Parathyroid adenoma (tissue), 2 donors: Measurements from ENCODE around the gene ATF7.

Experiments used
- H2AFZ ChIP-seq: fragments of 300-600 bp; sonication (generic); one replicate; pipeline ENCODE4 v1.7.0; 2017; ENCODE audit warnings: antibody characterized with exemption, mild to moderate bottlenecking
- H3K27ac ChIP-seq: fragments of 300-600 bp; sonication (generic); one replicate; pipeline ENCODE4 v1.7.0; 2017
- H3K27me3 ChIP-seq: fragments of 300-600 bp; sonication (generic); one replicate; pipeline ENCODE4 v1.7.0; 2017; ENCODE audit warnings: low read length; ENCODE audit not compliant: control insufficient read depth, insufficient read depth
- H3K36me3 ChIP-seq: fragments of 300-600 bp; sonication (generic); one replicate; pipeline ENCODE4 v1.7.0; 2017; ENCODE audit warnings: low read length; ENCODE audit not compliant: control insufficient read depth, insufficient read depth
- H3K4me1 ChIP-seq: fragments of 300-600 bp; sonication (generic); one replicate; pipeline ENCODE4 v1.7.0; 2017; ENCODE audit warnings: control low read depth
- H3K4me2 ChIP-seq: fragments of 300-600 bp; sonication (generic); one replicate; pipeline ENCODE4 v1.7.0; 2017; ENCODE audit warnings: low read length
- H3K4me3 ChIP-seq: fragments of 300-600 bp; sonication (generic); one replicate; pipeline ENCODE4 v1.7.0; 2017; ENCODE audit warnings: low read depth, low read length
- H3K79me2 ChIP-seq: fragments of 300-600 bp; sonication (generic); one replicate; pipeline ENCODE4 v1.7.0; 2017; ENCODE audit warnings: control low read depth
- H3K9ac ChIP-seq: fragments of 300-600 bp; sonication (generic); one replicate; pipeline ENCODE4 v1.7.0; 2017; ENCODE audit warnings: mild to moderate bottlenecking
- H3K9me3 ChIP-seq: fragments of 300-600 bp; sonication (generic); one replicate; pipeline ENCODE4 v1.7.0; 2017; ENCODE audit warnings: low read length; ENCODE audit not compliant: control insufficient read depth
- TF ChIP-seq, protein P1 (sequence below): fragments of 300-600 bp; sonication (generic); IDR thresholded peaks from one replicate; pipeline ENCODE4 v1.7.0; 2017; ENCODE audit warnings: antibody characterized with exemption, mild to moderate bottlenecking
- donor health status: primary hyperparathyroidism.

ATF7 gene

DNA sequence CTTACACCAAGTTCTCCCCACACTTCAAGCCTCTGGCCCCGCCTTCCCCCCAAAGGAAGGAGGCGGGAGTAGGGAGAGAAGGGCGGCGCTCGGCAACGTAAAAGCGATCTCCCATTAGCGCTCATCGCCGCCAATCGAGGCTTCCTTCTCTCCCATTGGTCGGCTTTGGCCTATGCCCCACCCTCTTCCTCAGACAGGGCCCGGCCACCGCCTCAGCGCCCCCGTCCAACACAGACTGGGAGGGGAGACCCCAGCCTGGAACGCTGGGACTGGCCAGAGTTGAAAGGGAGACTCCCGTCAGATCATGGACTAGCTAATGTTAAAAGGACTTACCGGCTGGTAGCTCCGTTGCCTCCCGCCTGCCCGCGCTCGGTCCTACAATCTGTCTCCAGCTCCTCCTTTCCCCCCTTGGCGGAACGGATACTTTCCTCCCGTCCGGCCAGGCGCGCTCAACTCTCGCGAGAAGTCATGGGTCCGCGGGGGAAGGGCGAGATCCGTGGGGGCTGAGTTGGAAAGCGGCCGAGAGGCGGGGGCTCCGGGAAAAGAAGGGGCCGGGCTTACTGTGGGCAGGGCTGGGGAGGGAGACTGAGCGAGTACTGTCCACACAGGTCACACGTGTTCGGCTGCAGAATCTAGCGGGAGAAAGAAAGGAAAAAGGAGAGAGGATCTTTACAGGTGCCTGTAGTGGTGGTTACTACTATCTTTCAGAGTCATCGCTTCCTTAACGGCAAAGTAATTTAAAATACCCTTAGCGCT lies at the start of gene ATF7:
Gene ATF7, minus strand, starts transcription at position 437 of the 756 bp plus-strand sequence. CDS start 25,382 bp downstream, outside the sequence.
- peak within 1 kb of the TSS; percentile 99 for H3K4me3 ChIP-seq
- H3K9ac ChIP-seq: peak within 1 kb of the TSS; percentile 40
- peaks cover 11% of the 10 kb centered on the region for H3K4me1 ChIP-seq
- no peaks in the 10 kb centered on the region for H3K9me3 ChIP-seq
- H3K36me3 ChIP-seq: no peaks in the 10 kb centered on the region
- no peaks in the 10 kb centered on the region for H3K27me3 ChIP-seq
- peak within 1 kb of the TSS; percentile 86 for H3K27ac ChIP-seq
- peaks cover 19% of the 10 kb centered on the region for H3K79me2 ChIP-seq
- TF ChIP-seq, protein P1, sequence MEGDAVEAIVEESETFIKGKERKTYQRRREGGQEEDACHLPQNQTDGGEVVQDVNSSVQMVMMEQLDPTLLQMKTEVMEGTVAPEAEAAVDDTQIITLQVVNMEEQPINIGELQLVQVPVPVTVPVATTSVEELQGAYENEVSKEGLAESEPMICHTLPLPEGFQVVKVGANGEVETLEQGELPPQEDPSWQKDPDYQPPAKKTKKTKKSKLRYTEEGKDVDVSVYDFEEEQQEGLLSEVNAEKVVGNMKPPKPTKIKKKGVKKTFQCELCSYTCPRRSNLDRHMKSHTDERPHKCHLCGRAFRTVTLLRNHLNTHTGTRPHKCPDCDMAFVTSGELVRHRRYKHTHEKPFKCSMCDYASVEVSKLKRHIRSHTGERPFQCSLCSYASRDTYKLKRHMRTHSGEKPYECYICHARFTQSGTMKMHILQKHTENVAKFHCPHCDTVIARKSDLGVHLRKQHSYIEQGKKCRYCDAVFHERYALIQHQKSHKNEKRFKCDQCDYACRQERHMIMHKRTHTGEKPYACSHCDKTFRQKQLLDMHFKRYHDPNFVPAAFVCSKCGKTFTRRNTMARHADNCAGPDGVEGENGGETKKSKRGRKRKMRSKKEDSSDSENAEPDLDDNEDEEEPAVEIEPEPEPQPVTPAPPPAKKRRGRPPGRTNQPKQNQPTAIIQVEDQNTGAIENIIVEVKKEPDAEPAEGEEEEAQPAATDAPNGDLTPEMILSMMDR: no peak
- H3K4me2 ChIP-seq: peak within 1 kb of the TSS; percentile 93
- H2AFZ ChIP-seq: peak within 1 kb of the TSS; percentile 79

GRCh38 chr12:53674977-53675700 lies 49.0 kb upstream of the ATF7 start:
- Histone ChIP-seq H3K27me3 (no peaks in the 10 kb centered on the region), H3K4me3 (peak overlapping the region; percentile 95), H3K79me2 (peaks cover 28% of the 10 kb centered on the region), H2AFZ (peak overlapping the region; percentile 88), H3K9me3 (no peaks in the 10 kb centered on the region), H3K36me3 (no peaks in the 10 kb centered on the region), H3K4me1 (peaks cover 5% of the 10 kb centered on the region), H3K27ac (peak overlapping the region; percentile 74), H3K9ac (peak overlapping the region; percentile 6), H3K4me2 (peak overlapping the region; percentile 97)
- TF ChIP-seq, protein P1: no peak

- Histone ChIP-seq H3K4me1 (peaks cover 5% of the 10 kb centered on the region), H3K9me3 (no peaks in the 10 kb centered on the region), H3K27ac (no peak overlapping the region), H3K27me3 (no peaks in the 10 kb centered on the region), H3K4me3 (no peak overlapping the region), H3K36me3 (no peaks in the 10 kb centered on the region), H2AFZ (no peak overlapping the region), H3K9ac (no peak overlapping the region), H3K79me2 (peaks cover 29% of the 10 kb centered on the region), H3K4me2 (no peak overlapping the region)
- TF ChIP-seq, protein P1: no peak
Measured at GRCh38 chr12:53670971-53671370, 44.8 kb upstream of the ATF7 start.

DNA sequence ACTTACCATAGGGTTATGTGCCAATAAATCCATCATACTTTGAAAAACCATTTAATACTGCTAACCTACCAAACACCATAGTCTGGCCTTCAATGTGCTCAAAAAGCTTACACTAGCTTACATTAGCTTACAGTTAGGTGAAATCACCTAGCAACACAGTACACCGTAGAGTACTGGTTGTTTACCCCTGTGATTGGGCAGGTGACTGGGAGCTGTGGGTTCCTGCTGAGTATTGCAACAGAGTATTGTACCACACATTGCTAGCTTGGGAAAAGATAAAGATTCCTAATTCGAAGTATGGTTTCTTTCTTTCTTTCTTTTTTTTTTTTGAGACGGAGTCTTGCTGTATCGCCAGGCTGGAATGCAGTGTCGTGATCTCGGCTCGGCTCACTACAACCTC lies 44.1 kb upstream of the ATF7 start:
- Histone ChIP-seq H2AFZ (no peak overlapping the region), H3K79me2 (peaks cover 27% of the 10 kb centered on the region), H3K9me3 (no peaks in the 10 kb centered on the region), H3K9ac (no peak overlapping the region), H3K4me3 (no peak overlapping the region), H3K4me1 (peaks cover 5% of the 10 kb centered on the region), H3K27me3 (no peaks in the 10 kb centered on the region), H3K27ac (no peak overlapping the region), H3K4me2 (no peak overlapping the region), H3K36me3 (no peaks in the 10 kb centered on the region)
- TF ChIP-seq, protein P1: no peak
